K562 (cell line): ENCODE results near the gene C9orf50.

Experiments
- CHD1 ChIP-seq: fragments of 200-600 bp; sonication (generic); IDR thresholded peaks from one replicate; pipeline ENCODE4 v1.6.1; 2012; ENCODE audit warnings: mild to moderate bottlenecking, moderate library complexity, low read length, inconsistent platforms
- GABPA ChIP-seq: fragments of 200-800 bp; sonication (Bioruptor generic); conservative IDR thresholded peaks from 2 replicates; pipeline ENCODE4 v1.6.1; 2016; ENCODE audit warnings: low read depth, missing genetic modification characterization, missing compliant biosample characterization
- GTF2F1 ChIP-seq: IDR thresholded peaks from 2 replicates; pipeline ENCODE4 v1.6.1; 2011; ENCODE audit warnings: low read depth, low read length, improper control_type of control experiment
- KLF13 ChIP-seq: fragments of 450-650 bp; IDR thresholded peaks from 2 replicates; pipeline ENCODE4 v1.6.1; 2016; ENCODE audit warnings: missing genetic modification characterization, low read depth, mild to moderate bottlenecking, missing compliant biosample characterization, moderate library complexity, borderline replicate concordance
- MXI1 ChIP-seq: IDR thresholded peaks from 2 replicates; pipeline ENCODE4 v1.6.1; 2011; ENCODE audit warnings: low read depth, mild to moderate bottlenecking, improper control_type of control experiment, low read length
- POLR2A ChIP-seq: fragments of 450-650 bp; conservative IDR thresholded peaks from 2 replicates; pipeline ENCODE4 v1.6.1; 2016
- SREBF2 ChIP-seq: sonication (generic); formaldehyde crosslinking; IDR thresholded peaks from 2 replicates; pipeline ENCODE4 v1.4.0; 2020; ENCODE audit warnings: mild to moderate bottlenecking, missing genetic modification reagents
- TBP ChIP-seq: optimal IDR thresholded peaks from 2 replicates; pipeline ENCODE3; 2011; ENCODE audit warnings: low read depth, low read length, improper control_type of control experiment
- ZNF830 ChIP-seq: fragments of 250-450 bp; sonication (Bioruptor Pico); IDR thresholded peaks from 2 replicates; pipeline ENCODE4 v1.5.0; 2021; ENCODE audit warnings: mild to moderate bottlenecking
- TF ChIP-seq, protein P1 (sequence below), 3 experiments: IDR thresholded peaks in 2 of 3; conservative IDR thresholded peaks in 1 of 3; 2 replicates each; pipeline ENCODE4 v1.5.1; 2011 to 2012; ENCODE audit warnings: low read length in 3 of 3, mild to moderate bottlenecking in 3 of 3, control low read depth in 2 of 3, improper control_type of control experiment in 1 of 3, inconsistent platforms in 1 of 3, low read depth in 1 of 3, mixed read lengths in 1 of 3, moderate library complexity in 1 of 3; ENCODE audit not compliant: insufficient read depth in 2 of 3

DNA sequence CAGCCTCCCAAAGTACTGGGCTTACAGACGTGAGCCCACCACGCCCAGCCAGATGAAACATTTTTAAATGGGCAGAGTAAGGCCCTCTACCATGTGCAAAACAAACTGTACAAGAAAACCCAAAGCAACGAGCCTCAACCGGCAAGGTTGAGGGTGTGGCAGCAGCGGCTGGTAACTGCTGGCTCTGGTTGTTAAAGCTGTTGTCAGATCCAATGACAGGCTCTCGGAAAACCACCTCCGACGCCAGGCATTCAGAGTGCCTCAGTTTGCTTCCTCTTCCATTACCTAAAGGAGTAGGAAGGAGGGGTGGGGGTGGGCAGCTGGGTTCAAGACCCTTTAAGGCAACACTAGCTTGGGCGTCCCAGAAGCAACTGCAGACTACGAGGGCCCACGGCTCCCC lies 23.5 kb upstream of the C9orf50 start:
- TF ChIP-seq GTF2F1 = no peak
- no peak for TF ChIP-seq GABPA (tag)
- TF ChIP-seq SREBF2 (CRISPR knock-in tag) = no peak
- TF ChIP-seq, protein P1, sequence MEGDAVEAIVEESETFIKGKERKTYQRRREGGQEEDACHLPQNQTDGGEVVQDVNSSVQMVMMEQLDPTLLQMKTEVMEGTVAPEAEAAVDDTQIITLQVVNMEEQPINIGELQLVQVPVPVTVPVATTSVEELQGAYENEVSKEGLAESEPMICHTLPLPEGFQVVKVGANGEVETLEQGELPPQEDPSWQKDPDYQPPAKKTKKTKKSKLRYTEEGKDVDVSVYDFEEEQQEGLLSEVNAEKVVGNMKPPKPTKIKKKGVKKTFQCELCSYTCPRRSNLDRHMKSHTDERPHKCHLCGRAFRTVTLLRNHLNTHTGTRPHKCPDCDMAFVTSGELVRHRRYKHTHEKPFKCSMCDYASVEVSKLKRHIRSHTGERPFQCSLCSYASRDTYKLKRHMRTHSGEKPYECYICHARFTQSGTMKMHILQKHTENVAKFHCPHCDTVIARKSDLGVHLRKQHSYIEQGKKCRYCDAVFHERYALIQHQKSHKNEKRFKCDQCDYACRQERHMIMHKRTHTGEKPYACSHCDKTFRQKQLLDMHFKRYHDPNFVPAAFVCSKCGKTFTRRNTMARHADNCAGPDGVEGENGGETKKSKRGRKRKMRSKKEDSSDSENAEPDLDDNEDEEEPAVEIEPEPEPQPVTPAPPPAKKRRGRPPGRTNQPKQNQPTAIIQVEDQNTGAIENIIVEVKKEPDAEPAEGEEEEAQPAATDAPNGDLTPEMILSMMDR (IDR thresholded peaks at IDR 0.05 in 2 of 3, conservative IDR thresholded peaks at IDR 0.05 in 1 of 3; ENCODE audit: insufficient read depth in 2 of 3, low read depth in 1 of 3, low read length in 3 of 3) = no peak
- no peak for TF ChIP-seq KLF13 (tag)
- TF ChIP-seq TBP = no peak
- no peak for TF ChIP-seq POLR2A
- TF ChIP-seq MXI1 = no peak
- no peak for TF ChIP-seq ZNF830 (CRISPR knock-in tag)
- TF ChIP-seq CHD1 = no peak
